HG03025 (cell line): ENCODE data around the gene ABCA10.

Source experiments
- ATAC-seq: cut with Tn5 transposase; IDR thresholded peaks from one replicate; pipeline ENCODE4 v1.9.1; 2021; ENCODE audit warnings: mild to moderate bottlenecking, moderate library complexity; ENCODE audit not compliant: unreplicated experiment, low FRiP score

Gene ABCA10

DNA sequence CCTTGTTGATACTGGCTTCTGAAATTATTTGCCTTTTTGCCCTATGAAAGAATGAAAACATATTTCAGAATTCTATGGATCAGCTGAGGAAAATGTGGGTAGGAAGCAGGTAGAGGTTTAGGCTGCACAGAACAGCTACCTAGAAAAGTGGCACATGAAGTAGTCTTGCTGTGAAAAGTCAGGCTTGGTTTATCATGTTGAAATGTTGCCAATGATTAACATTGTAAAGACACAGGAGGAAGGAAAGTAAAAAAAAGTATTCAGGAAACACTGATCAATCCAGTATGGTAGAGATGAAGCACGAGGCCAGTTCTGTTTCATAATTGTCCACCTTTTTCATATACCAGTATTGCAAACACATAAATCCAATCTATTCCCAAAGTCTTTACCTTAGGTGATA lies 116.8 kb downstream of the ABCA10 start:
- no peak for ATAC-seq

DNA sequence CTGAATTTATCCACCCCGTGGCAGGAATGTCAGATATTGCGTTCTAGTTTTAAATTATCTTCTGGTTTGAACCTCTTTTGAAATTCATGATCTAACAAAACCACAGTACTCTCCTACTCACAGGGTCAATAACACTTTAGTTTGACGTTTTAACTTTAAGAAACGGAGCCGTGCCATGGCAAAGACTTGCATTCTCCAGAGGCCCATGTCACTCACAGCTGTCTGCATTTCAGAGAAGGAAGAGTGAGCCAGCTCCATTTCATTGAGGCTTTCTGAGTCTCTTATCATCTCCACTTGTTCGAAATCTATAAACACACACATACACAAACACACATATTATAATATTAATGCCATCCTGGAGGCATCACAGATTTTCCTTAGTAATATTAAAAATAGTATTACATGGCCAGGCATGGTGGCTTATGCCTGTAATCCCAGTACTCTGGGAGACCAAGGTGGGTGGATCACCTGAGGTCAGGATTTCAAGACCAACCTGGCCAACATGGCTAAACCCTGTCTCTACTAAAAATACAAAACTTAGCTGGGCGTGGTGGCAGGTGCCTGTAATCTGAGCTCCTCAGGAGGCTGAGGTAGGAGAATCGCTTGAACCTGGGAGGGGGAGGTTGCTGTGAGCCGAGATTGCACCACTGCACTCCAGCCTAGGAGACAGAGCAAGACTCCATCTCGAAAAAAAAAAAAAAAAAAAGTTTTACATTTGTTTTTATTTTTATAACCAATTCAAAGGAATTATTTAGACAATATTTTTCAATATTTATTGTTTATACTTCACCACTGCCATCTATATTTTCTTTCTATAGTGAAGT lies 122.5 kb downstream of the ABCA10 start:
- no peak for ATAC-seq

GRCh38 chr17:69103557-69104233 lies 124.9 kb downstream of the ABCA10 start:
- ATAC-seq, result no peak

DNA sequence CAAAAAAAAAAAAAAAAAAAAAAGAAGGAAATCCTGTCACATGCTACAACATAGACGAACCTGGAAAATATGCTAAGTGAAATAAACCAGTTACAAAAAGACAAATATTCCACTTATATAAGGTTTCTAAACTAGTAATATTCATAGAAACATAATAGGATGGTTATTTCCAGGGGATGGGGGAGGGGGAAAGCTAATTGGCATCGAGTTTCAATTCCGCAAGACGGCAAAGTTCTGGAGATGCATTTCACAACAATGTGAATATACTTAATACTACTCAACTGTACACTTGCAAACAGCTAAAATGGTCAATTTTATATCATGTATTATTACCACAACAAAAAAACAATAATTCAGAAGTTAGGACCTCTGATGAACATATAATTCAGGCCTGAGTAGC lies 130.0 kb downstream of the ABCA10 start:
- no peak for ATAC-seq
